Stomach (tissue), 4 donors: ENCODE results near the gene RGS10.

ENCODE experiments used
- CTCF ChIP-seq, 7 experiments: fragments of 450-650 bp in 4 of 7; fragments of 200-600 bp in 3 of 7; sonication (generic) in 3 of 7; IDR thresholded peaks; one replicate each; pipeline ENCODE4 v1.5.1; 2016 to 2019; ENCODE audit warnings: antibody characterized with exemption in 7 of 7, control low read depth in 2 of 7, mild to moderate bottlenecking in 1 of 7
- POLR2A ChIP-seq, 4 donors: fragments of 450-650 bp; IDR thresholded peaks; one replicate each; pipeline ENCODE4 v1.6.1; 2016; ENCODE audit warnings: antibody characterized with exemption in 4 of 4, control low read depth in 2 of 4, mild to moderate bottlenecking in 1 of 4, moderate library complexity in 1 of 4

GRCh38 chr10:119546009-119546408, 3.5 kb upstream of the RGS10 start:
- TF ChIP-seq POLR2A (IDR thresholded peaks at IDR 0.05) = no peak
- no peak for TF ChIP-seq CTCF (IDR thresholded peaks at IDR 0.05)
